ENCODE measurements around the gene MSI2.
"Not testable (repeated sequence)": the region's sequence is repeated elsewhere in the genome, so short reads cannot be mapped to it uniquely, and the experiment has no call there.

The MSI2 gene

DNA sequence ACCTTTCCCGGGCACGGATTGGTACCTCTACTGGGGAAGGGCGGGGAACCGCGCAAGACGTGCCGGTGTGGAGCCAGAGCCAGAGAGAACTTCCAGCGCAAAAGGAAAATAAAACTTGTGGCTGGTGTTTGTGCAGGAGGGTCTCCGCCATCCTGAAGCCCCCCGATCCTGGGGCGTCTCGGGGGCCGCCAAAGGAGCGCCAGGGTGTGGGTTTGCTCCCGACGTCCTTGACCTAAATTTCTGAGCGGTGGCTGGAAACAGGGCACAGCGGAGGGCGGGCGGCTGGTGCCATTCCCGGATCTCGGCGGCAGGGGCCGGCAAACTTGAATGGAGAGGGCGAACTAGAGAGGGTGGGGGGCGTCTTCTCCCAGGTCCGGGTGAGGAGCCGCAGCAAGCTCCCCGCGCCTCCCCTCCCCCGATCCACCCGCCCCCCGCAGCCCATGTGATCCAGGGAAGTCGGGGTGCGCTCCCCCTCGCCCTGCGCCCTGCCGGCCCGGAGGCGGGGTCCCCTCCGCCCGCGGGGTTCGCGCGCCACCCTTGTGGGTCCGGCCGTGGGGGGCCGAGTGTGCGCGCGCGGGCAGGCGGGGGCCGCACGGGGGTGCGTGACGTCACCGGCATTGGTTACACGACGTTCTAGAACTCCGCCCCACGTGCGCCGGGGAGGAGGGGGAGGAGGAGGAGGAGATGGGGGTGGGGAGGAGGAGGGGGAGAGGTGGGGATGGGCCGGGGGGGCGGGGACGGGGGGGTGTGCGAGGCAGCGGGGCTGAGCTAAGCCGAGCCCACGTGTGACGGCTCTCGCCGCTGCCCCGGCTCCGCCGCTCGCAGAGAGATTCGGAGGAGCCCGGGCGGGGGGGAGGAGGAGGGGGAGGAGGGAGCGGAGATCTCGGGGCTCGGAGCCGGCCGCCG, at the start of gene MSI2:
Gene MSI2, plus strand, starts transcription at position 748 of the 906 bp plus-strand sequence. CDS start 220 bp downstream, outside the sequence.
- FAIRE-seq, result no peak
- TF ChIP-seq POLR2A (IDR thresholded peaks at IDR 0.05; ENCODE audit: low read depth, low read length), result peak; percentile 16; the same call in 1 of the 2 replicates
- DNase-seq (ENCODE audit: insufficient read length, low spot score), result peak; percentile 89

DNA sequence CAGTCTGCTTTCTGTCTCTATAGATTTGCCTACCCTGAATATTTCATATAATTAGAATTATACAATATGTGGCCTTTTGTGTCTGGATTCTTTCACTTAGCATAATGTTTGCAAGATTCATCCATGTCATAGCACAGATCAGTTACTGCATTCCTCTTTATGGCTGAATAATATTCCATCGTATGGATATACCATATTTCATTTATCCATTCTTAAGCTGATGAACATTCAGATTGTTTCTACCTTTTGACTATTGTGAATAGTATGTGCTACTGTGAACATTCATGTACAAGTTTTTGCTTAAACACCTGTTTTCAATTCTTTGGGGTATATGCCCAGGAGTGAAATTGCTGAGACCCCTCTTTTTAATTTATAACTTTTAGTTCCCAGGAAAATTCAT, 49.4 kb upstream of the MSI2 start:
- no peak for TF ChIP-seq POLR2A (IDR thresholded peaks at IDR 0.05; ENCODE audit: low read depth, low read length)
- DNase-seq (ENCODE audit: insufficient read length, low spot score), result no peak
- FAIRE-seq, result no peak

DNA sequence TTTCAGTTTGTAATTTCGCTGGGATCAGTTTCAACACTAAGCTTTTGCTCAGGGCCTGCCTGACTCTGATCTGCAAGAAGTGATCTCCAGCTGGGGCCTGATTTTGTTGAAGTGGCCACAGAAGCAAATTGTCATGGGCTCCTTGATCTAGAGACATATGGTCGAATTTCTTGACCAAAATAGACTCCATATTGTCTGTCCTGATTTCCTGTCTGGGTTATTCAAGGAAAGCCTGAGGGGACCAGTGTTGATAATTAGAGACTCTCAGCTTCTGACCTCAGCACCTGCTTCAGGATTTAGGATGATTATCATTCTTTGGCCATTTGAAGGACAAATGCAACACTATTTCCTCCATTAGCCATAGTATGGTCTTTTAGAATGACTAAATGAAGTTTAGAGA, 48.9 kb upstream of the MSI2 start:
- FAIRE-seq (no peak), DNase-seq (ENCODE audit: insufficient read length, low spot score) (no peak)
- TF ChIP-seq POLR2A (IDR thresholded peaks at IDR 0.05; ENCODE audit: low read depth, low read length), result no peak

DNA sequence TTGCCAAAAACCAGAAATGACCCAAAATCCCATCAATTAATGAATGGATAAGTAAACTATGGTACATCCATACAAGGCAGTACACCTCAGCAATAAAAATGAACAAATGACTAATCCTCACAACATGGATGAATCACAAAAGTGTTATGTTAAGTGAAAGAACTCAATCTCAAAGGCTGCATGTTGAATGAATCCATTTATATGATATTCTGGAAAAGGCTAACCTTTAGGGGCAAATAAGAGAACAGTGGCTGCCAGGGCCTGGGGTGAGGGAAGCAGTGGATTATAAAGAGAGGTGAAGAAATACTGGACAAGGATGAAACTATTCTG, 46.1 kb upstream of the MSI2 start:
- peak; percentile 76 for FAIRE-seq
- no peak for DNase-seq (ENCODE audit: insufficient read length, low spot score)
- TF ChIP-seq POLR2A (IDR thresholded peaks at IDR 0.05; ENCODE audit: low read depth, low read length), result no peak

DNA sequence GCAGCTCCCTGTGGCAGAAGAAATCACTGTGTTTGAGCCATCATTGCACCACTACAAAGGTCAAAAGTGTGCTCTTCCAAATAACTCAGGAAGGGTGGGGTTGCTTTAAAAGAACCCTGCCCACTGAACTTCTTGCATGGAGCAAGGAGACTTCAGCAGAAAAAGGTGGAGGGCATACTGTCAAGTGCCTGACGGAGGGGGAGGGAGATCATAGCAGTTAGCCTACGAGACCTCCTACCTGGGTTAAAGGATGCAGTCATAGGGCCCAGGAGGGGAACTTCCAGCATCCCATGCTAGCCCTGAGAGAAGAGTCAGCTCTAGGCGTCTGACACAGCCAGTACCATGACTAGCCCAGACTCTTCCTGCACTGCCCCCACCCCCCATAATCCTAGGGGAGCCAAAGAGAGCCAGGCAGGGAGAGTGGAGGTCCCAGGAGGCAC, 45.3 kb upstream of the MSI2 start:
- no peak for TF ChIP-seq POLR2A (IDR thresholded peaks at IDR 0.05; ENCODE audit: low read depth, low read length)
- DNase-seq (ENCODE audit: insufficient read length, low spot score) (peak; percentile 12), FAIRE-seq (no peak)

DNA sequence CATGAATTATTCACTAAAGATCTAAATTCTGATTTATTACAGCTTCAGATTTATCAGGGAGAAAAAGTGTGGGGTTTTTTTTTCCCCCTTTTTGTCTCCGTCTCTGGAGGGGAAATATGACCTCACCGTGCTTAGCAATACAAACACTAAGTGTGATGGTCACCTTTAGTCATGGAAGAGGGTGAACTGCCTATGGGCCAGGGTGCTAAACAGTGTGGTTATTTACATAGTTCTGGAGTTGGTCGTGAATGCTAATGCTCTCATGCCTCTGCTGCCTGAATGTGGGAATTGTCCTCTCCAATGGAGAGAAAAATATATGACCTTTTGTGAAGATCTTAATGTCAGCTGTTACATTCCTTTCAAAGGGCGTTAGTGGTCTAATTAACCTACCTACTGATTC, 44.8 kb upstream of the MSI2 start:
- FAIRE-seq (peak; percentile 52), DNase-seq (ENCODE audit: insufficient read length, low spot score) (peak; percentile 48)
- no peak for TF ChIP-seq POLR2A (IDR thresholded peaks at IDR 0.05; ENCODE audit: low read depth, low read length)

DNA sequence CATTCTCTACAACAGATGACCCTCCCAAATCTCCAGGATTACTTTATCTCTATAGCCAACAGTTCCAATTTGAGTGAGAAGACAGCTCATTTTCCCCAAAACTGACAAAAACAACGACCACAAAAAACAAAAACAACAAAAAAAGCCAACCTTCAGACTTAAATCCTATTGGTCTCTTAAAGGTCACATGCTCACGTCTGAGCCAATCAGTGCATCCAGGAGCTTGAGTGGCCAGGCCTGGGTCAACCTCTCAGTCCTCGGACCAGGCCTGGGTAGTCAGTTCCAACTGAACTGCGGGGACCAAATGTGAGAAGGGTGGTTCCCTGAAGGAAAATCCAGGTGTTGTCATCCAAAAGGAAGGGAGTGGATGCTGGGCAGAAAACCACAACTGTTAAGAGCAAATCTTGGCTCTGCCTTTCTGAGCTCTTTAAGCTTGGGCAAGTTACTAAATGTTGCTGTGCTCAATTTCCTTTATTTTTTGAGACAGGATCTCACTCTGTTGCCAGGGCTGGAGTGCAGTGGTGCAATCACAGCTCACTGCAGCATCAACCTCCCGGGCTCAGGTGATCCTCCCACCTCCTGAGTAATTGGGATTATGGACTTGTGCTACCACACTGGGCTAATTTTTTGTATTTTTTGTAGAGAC, 43.0 kb upstream of the MSI2 start:
- DNase-seq (ENCODE audit: insufficient read length, low spot score), result no peak
- no peak for TF ChIP-seq POLR2A (IDR thresholded peaks at IDR 0.05; ENCODE audit: low read depth, low read length)
- FAIRE-seq, result no peak

DNA sequence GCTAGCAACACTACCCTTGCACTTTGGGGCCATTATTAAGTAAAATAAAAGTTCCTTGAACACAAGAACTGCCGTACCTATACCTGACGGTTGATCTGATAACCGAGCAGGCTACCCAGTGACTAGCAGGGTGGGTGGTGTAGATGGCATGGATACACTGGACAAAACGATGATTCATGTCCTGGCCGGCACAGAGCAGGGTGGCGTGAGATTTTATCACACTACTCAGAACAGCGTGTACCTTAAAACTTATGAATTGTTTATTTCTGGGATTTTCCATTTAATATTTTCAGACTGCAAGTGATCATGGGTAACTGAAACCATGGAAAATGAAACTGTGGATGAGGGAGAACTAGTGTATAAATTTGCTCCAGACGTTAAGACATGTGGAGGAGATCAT, 41.0 kb upstream of the MSI2 start:
- no peak for TF ChIP-seq POLR2A (IDR thresholded peaks at IDR 0.05; ENCODE audit: low read depth, low read length)
- FAIRE-seq, result peak; percentile 93
- DNase-seq (ENCODE audit: insufficient read length, low spot score), result peak; percentile 33

DNA sequence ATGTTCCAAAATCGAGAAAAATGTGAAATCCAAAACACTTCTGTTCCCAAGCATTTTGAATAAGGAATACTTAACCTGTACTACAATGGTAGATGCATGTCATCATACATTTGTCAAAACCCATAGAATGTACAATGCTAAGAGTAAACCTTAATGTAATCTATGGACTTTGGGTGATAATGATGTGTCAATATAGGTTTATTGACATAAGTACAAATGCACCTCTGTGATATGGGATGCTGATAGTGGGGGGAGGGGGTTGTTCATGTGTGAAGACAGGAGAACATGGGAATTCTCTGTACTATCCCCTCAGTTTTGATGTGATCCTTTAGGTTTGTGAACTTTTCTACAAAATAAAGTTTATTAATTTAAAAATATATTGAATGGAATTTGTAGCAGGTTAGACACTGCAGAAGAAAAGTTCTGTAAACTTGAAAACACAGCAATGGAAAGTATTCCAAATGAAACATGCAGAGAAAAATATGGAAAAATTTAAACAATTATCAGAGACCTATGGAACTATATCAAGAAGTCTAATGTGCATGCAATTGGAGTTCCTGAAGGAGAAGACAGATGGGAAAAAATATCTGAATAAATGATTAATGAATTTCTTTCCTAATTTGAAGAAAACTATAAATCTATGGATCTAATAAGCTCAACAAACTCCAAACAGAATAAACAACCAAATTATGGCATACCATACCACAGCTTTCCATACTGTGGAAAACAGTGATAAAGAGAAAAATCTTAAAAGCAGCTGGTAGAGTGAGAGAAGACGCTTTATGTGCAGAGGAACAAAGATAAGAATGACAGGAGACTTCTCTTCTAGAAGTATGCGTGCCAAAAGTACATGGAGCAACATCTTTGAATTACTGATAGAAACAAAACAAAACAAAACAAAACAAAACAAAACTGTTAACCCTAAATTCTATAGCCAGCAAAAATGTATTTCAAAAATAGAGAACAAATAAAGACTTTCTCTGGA, 34.7 kb upstream of the MSI2 start:
- TF ChIP-seq POLR2A (IDR thresholded peaks at IDR 0.05; ENCODE audit: low read depth, low read length), result no peak
- DNase-seq (ENCODE audit: insufficient read length, low spot score) (no peak), FAIRE-seq (peak; percentile 67)

DNA sequence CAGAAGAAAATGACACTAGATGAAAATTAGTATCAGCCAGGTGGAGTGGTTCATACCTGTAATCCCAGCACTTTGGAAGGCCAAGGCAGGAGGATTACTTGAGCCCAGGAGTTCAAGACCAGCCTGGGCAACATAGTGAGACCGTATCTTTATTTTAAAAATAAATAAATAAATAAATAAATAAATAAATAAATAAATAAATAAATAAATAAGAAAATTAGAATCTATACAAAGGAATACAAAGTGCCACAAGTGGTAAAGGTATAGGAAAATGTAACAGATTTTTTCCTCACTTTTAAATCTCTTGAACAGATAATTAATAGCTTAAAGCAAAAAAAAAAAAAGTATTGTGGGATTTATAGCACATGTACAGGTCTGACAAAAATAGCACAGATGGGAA, 33.9 kb upstream of the MSI2 start:
- not testable (repeated sequence) for FAIRE-seq; DNase-seq (ENCODE audit: insufficient read length, low spot score)

DNA sequence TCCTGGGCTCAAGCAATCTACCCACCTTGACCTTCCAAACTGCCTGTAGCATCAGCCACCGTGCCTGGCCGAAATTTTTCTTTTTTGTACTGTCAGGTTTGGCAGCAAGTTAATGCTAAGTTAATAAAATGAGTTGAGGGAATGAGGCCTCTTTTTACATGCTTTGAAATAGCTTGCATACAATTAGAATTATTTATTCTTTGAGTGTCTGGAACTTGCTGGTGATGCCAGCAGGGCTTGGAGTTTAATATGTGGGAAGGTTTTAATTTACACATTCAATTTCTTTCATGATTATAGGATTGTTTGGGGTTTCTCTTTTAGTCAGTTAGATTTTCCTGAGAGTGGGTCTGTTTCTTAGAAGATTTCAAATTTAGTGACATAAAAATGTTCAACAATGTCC, 31.2 kb upstream of the MSI2 start:
- FAIRE-seq (no peak), DNase-seq (ENCODE audit: insufficient read length, low spot score) (no peak)
- TF ChIP-seq POLR2A (IDR thresholded peaks at IDR 0.05; ENCODE audit: low read depth, low read length), result no peak

DNA sequence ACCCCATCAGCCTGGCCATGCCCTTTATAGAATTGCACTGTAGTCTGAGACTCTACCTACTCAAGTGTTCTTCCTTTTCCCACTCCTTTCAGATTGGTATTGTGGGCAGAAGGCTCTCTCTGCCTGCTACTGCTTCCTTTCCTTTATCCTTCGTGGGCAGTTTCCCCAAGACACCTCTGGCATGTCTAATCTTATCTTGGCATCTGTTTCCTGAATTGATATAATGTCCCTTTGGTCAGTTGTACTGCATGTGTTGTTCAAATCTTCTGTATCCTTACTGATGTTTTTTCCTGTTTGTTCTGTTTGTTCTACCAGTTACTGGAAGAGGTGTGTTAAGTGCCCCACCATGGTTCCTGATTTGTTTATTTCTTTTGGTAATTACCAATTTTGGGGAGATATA, 29.5 kb upstream of the MSI2 start:
- FAIRE-seq (no peak), DNase-seq (ENCODE audit: insufficient read length, low spot score) (no peak)
- TF ChIP-seq POLR2A (IDR thresholded peaks at IDR 0.05; ENCODE audit: low read depth, low read length), result no peak

DNA sequence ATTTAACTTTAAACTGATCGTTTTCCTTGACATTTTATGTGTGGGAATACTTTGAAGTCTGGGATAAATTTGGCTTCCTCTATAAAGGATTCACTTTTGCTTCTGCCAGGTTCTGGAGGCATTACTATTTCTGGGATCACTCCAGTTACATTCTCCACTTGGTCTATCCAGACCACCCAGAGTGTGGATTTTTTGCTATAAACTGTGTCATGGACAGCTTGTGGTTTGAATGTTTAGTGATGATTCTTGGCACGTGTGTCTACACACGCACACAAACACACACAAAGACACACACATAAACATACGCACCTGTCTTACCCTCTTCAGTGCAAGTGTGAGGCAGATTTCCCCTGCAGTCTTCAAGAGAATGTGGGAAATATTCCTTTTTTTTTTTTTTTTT, 27.4 kb upstream of the MSI2 start:
- no peak for FAIRE-seq
- no peak for DNase-seq (ENCODE audit: insufficient read length, low spot score)
- TF ChIP-seq POLR2A (IDR thresholded peaks at IDR 0.05; ENCODE audit: low read depth, low read length), result no peak
